ENCODE results near the gene SYNJ1.
"Not testable (repeated sequence)": the region's sequence is repeated elsewhere in the genome, so short reads cannot be mapped to it uniquely, and the experiment has no call there.

The SYNJ1 gene, protein sequence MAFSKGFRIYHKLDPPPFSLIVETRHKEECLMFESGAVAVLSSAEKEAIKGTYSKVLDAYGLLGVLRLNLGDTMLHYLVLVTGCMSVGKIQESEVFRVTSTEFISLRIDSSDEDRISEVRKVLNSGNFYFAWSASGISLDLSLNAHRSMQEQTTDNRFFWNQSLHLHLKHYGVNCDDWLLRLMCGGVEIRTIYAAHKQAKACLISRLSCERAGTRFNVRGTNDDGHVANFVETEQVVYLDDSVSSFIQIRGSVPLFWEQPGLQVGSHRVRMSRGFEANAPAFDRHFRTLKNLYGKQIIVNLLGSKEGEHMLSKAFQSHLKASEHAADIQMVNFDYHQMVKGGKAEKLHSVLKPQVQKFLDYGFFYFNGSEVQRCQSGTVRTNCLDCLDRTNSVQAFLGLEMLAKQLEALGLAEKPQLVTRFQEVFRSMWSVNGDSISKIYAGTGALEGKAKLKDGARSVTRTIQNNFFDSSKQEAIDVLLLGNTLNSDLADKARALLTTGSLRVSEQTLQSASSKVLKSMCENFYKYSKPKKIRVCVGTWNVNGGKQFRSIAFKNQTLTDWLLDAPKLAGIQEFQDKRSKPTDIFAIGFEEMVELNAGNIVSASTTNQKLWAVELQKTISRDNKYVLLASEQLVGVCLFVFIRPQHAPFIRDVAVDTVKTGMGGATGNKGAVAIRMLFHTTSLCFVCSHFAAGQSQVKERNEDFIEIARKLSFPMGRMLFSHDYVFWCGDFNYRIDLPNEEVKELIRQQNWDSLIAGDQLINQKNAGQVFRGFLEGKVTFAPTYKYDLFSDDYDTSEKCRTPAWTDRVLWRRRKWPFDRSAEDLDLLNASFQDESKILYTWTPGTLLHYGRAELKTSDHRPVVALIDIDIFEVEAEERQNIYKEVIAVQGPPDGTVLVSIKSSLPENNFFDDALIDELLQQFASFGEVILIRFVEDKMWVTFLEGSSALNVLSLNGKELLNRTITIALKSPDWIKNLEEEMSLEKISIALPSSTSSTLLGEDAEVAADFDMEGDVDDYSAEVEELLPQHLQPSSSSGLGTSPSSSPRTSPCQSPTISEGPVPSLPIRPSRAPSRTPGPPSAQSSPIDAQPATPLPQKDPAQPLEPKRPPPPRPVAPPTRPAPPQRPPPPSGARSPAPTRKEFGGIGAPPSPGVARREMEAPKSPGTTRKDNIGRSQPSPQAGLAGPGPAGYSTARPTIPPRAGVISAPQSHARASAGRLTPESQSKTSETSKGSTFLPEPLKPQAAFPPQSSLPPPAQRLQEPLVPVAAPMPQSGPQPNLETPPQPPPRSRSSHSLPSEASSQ (N-terminal part only)

DNA sequence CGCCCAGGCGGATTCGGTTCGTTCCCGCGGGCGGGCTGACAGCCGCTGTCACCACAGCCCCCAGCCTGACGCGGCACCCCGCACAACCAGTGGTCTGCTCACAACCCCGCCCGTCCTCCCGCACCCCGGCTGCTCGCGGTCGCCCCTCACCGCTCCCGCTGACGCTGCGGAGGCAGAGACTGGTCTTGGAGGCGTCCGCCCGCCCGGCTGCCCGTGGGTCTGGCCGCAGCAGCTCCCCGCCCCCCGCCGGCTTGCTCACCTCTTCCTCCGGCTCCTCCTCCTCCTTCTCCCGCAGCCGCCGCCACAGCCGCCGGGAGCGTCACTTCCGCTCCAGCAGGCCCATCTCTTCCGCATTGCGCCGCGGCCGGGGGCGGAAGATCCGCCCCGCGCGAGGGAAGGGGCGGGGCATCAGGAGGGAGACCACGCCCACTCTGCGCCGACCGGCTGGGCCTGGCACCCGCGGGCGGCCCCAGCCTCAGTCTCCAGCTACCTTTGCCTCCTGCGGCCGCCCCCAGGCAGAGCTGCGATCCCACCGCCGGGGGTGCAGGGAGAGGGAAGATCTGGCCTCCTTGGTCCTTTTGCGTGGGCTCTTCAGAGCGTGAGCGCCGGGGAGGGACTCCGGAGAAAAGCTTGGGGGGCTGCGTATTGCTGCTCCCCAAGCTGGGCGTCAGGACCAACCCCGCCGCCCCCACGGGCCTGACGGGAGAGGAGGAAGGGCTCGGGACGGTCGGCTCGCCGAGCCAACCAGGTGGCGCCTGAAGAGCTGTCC is at the start of gene SYNJ1:
SYNJ1 (minus strand) TSS at position 327 of the 769 bp plus-strand sequence. CDS start 1,118 bp downstream, outside the sequence.
- TF ChIP-seq, protein P1, sequence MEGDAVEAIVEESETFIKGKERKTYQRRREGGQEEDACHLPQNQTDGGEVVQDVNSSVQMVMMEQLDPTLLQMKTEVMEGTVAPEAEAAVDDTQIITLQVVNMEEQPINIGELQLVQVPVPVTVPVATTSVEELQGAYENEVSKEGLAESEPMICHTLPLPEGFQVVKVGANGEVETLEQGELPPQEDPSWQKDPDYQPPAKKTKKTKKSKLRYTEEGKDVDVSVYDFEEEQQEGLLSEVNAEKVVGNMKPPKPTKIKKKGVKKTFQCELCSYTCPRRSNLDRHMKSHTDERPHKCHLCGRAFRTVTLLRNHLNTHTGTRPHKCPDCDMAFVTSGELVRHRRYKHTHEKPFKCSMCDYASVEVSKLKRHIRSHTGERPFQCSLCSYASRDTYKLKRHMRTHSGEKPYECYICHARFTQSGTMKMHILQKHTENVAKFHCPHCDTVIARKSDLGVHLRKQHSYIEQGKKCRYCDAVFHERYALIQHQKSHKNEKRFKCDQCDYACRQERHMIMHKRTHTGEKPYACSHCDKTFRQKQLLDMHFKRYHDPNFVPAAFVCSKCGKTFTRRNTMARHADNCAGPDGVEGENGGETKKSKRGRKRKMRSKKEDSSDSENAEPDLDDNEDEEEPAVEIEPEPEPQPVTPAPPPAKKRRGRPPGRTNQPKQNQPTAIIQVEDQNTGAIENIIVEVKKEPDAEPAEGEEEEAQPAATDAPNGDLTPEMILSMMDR (IDR thresholded peaks at IDR 0.05; ENCODE audit: control insufficient read depth, extremely low read depth, insufficient read depth): no peak
- H3K4me3 ChIP-seq (ENCODE audit: low read depth, low read length): peak within 1 kb of the TSS; percentile 91
- DNase-seq (ENCODE audit: low read depth): peak; percentile 72

DNA sequence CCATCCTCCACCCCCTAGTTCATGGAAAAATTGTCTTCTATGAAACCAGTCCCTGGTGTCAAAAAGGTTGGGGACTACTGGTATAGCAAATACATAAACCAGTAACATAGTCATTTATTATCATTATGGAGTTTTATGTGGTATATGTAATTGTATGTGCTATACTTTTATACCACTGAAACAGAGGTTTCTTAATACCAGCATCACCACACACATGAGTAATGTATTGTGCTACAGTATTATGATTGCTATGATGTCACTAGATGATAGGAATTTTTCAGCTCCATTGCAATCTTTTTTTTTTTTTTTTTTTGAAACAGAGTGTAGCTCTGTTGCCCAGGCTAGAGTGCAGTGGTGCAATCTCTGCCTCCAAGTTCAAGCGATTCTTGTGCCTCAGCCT is 49.5 kb upstream of the SYNJ1 start:
- TF ChIP-seq, protein P1 (IDR thresholded peaks at IDR 0.05; ENCODE audit: control insufficient read depth, extremely low read depth, insufficient read depth): no peak
- DNase-seq (ENCODE audit: low read depth): no peak
- no peak overlapping the region for H3K4me3 ChIP-seq (ENCODE audit: low read depth, low read length)

DNA sequence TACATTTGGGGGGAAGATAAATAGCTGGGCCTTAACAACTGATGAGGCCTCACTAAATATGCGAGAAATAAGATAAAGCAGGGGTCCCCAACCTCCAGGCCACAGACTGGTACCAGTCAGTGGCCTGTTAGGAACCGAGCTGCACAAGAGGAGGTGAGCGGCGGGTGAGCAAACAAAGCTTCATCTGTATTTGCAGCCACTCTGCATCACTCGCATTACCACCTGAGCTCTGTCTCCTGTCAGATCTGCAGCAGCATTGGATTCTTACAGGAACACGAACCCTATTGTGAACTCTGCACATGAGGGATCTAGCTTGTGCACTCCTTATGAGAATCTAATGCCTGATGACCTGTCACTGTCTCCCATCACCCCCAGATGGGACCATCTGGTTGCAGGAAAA is 48.9 kb upstream of the SYNJ1 start:
- DNase-seq (ENCODE audit: low read depth): no peak
- no peak overlapping the region for H3K4me3 ChIP-seq (ENCODE audit: low read depth, low read length)
- TF ChIP-seq, protein P1 (IDR thresholded peaks at IDR 0.05; ENCODE audit: control insufficient read depth, extremely low read depth, insufficient read depth): no peak

DNA sequence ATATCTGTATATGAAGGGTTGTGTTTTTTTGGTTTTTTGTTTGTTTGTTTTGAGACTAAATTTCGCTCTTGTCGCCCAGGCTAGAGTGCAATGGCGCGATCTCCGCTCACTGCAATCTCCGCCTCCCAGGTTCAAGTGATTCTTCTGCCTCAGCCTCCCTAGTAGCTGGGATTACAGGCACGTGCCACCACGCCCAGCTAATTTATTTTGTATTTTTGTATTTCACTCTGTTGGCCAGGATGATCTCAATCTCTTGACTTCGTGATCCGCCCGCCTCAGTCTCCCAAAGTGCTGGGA is 45.2 kb upstream of the SYNJ1 start:
- H3K4me3 ChIP-seq (ENCODE audit: low read depth, low read length): peak overlapping the region; percentile 62
- not testable (repeated sequence) for DNase-seq (ENCODE audit: low read depth)

DNA sequence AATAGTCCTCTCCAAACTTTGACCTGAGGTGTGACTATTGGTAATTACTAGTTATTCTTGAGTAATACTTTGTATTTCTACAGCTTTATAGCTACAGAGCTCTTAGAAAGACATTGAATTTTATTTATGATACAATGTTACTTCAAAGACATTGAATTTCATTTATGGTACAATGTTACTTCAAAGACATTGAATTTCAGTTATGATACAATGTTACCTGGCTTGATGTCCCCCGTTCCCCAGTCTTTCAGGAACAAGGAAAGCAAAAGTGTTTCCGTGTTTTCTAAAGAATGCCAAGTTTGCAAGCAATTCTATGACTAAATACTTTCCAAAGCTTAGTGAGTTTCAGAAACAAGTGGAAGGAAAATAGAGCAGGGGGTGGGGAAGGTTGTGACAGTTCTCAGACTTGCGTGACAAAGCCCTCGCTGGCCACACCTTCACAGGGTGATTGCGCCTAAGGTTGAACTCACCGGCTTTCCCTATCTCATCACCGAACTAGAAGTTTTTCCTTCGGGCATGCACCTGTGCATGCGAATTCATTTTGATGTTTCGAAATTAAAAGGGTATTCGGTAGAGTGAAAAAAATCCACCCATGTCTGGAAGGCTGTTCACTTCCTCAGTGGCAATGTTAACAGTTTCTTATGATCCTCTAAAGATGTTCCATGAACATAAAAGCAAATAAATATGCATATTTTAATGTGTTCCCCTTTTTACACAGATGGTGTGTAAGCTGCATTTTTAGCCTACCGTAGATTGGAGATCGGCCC is 44.7 kb upstream of the SYNJ1 start:
- TF ChIP-seq, protein P1 (IDR thresholded peaks at IDR 0.05; ENCODE audit: control insufficient read depth, extremely low read depth, insufficient read depth): no peak
- peak overlapping the region; percentile 62 for H3K4me3 ChIP-seq (ENCODE audit: low read depth, low read length)
- no peak for DNase-seq (ENCODE audit: low read depth)

DNA sequence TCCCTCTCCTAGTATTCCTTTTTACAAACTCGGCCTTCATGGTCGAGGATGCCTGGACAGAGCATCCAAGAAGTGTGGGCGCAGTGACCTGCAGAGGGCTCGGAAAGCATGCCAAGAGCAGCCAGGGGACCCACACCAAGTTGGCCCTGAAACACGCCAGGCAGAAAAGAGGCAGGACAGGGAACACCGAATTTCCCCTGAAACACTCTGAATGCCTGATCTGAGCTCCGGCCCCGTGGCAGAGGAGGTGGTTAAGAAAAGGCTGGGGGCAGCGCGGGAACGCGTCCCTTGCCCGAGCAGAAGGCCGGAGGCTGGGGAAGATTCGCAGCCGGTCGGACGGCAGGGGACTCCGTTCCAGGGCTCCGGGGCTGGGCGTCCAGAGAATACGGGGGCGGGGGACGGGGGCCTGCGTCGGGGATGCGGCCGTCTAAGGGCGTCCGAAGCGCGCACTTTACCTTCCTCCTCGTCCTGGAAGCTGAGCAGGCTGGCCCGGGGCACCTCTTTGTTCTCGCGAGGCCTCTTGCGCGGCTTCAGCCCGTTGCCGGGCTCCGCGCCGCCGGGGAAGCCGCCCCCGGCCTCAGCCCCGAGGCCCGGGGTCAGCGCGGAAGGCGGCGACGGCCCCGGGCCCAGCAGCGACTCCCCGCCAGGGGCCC is 43.2 kb upstream of the SYNJ1 start:
- no peak for DNase-seq (ENCODE audit: low read depth)
- H3K4me3 ChIP-seq (ENCODE audit: low read depth, low read length): peak overlapping the region; percentile 62
- TF ChIP-seq, protein P1 (IDR thresholded peaks at IDR 0.05; ENCODE audit: control insufficient read depth, extremely low read depth, insufficient read depth): no peak

Data from LNCaP clone FGC (cell line).